AG04450 (cell line): ENCODE results near the gene ZCCHC9. TPM values are rescaled to one million over a fixed set of nuclear protein-coding genes. Genes with fewer than 3 reads are reported as not detected.
"Not testable (repeated sequence)": the region's sequence is repeated elsewhere in the genome, so short reads cannot be mapped to it uniquely, and the experiment has no call there.

Source experiments
- CTCF ChIA-PET: fragments of 300-600, 350-600 bp; formaldehyde crosslinking; extraction: SDS; loops from one replicate; lab custom pipeline; 2022; ENCODE audit warnings: antibody characterized with exemption, inconsistent platforms; lab: Charles Lee
- POLR2A ChIA-PET: fragments of 350-600 bp; formaldehyde crosslinking; extraction: SDS; loops from one replicate; lab custom pipeline; 2021; ENCODE audit warnings: antibody characterized with exemption, inconsistent platforms; lab: Yijun Ruan, JAX
- DNase-seq: peaks from one replicate; pipeline ENCODE4 v3.0.0-alpha.2; 2011; ENCODE audit warnings: low read depth, low spot score
- H3K27ac ChIP-seq: one replicate; pipeline ENCODE4 v1.5.1; 2012; ENCODE audit warnings: low read depth, low read length, control low read depth
- H3K27me3 ChIP-seq: one replicate; pipeline ENCODE4 v1.6.0; 2012; ENCODE audit warnings: low read length; ENCODE audit not compliant: control insufficient read depth, insufficient read depth
- H3K4me3 ChIP-seq: 2 replicates; pipeline ENCODE4 v1.5.1; 2011; ENCODE audit warnings: mild to moderate bottlenecking, low read depth, low read length, control low read depth
- H3K9me3 ChIP-seq: 2 replicates; pipeline ENCODE4 v1.5.1; 2012; ENCODE audit warnings: low read length; ENCODE audit not compliant: control insufficient read depth, insufficient read depth
- CTCF ChIP-seq: IDR thresholded peaks from 2 replicates; pipeline ENCODE4 v1.5.1; 2011; ENCODE audit warnings: low read depth, low read length, control low read depth, inconsistent platforms
- polyA plus RNA-seq: library from polyadenylated mRNA; depleted of rRNA; stranded (reverse); fragments of >200 nt; gene quantifications from 2 replicates; pipeline ENCODE4 v1.2.3, GENCODE V29; 2011

Gene ZCCHC9
- polyA plus RNA-seq, 1 experiment = 35.4 TPM

GRCh38 chr5:81336556-81336955, 35.2 kb downstream of the ZCCHC9 start:
- ChIA-PET POLR2A (no interaction called here), CTCF (no interaction called here)
- Histone ChIP-seq H3K27ac (no peak overlapping the region), H3K27me3 (peaks cover 3% of the 10 kb centered on the region), H3K9me3 (no peaks in the 10 kb centered on the region), H3K4me3 (no peak overlapping the region)
- no peak for DNase-seq
- no peak for TF ChIP-seq CTCF

GRCh38 chr5:81337803-81338202, 36.4 kb downstream of the ZCCHC9 start:
- DNase-seq = no peak
- TF ChIP-seq CTCF = no peak
- Histone ChIP-seq H3K4me3 (no peak overlapping the region), H3K27ac (no peak overlapping the region), H3K27me3 (peaks cover 3% of the 10 kb centered on the region), H3K9me3 (no peaks in the 10 kb centered on the region)
- POLR2A ChIA-PET = no interaction called here
- CTCF ChIA-PET = no interaction called here

GRCh38 chr5:81338213-81338612, 36.8 kb downstream of the ZCCHC9 start:
- POLR2A ChIA-PET, H3K27ac ChIP-seq, H3K27me3 ChIP-seq, H3K4me3 ChIP-seq, CTCF ChIA-PET, H3K9me3 ChIP-seq, DNase-seq: not testable (repeated sequence)

GRCh38 chr5:81344736-81345135, 43.3 kb downstream of the ZCCHC9 start:
- POLR2A ChIA-PET = no interaction called here
- TF ChIP-seq CTCF = no peak
- H3K27me3 ChIP-seq = no peaks in the 10 kb centered on the region
- CTCF ChIA-PET = no interaction called here
- H3K4me3 ChIP-seq = no peak overlapping the region
- H3K27ac ChIP-seq = no peak overlapping the region
- no peak for DNase-seq
- no peaks in the 10 kb centered on the region for H3K9me3 ChIP-seq

GRCh38 chr5:81345411-81346003, 44.1 kb downstream of the ZCCHC9 start:
- peaks cover 2% of the 10 kb centered on the region for H3K27me3 ChIP-seq
- no peak for DNase-seq
- no peak overlapping the region for H3K4me3 ChIP-seq
- 0 out of 2 replicates have a peak, but pooled peaks have one; percentile 5 for TF ChIP-seq CTCF
- H3K9me3 ChIP-seq = no peaks in the 10 kb centered on the region
- no peak overlapping the region for H3K27ac ChIP-seq
- ChIA-PET CTCF (no interaction called here), POLR2A (no interaction called here)
